ENCODE data around the gene YIPF1. TPM values are rescaled to one million over a fixed set of nuclear protein-coding genes. Genes with fewer than 3 reads are reported as not detected.
"Not testable (repeated sequence)": the region's sequence is repeated elsewhere in the genome, so short reads cannot be mapped to it uniquely, and the experiment has no call there.

The YIPF1 gene
- total RNA-seq, 6 experiments from 2014 or later, result 20.5 to 34.5 (median 25.4) TPM

- H3K27ac ChIP-seq, result no peak overlapping the region
- DNase-seq, result no peak
- intact Hi-C loops (cut with DNase I), result loop anchor here in 1 of 2 donors (5.0 kb wide), 1 partner anchor 69 kb away; the partner anchor contains the start of genes IFT25 and LRRC42
- H3K36me3 ChIP-seq, result peaks cover 0 to 47% (median 15%) of the 10 kb centered on the region in 4 donors
- TF ChIP-seq POLR2A (IDR thresholded peaks at IDR 0.05) (no peak), CTCF (IDR thresholded peaks at IDR 0.05) (peak; percentile 63 to 77 (median 68))
- peaks cover 0 to 9% (median 3%) of the 10 kb centered on the region in 4 donors for H3K4me1 ChIP-seq
- no peaks in the 10 kb centered on the region for H3K27me3 ChIP-seq
- peak; percentile 49 to 76 (median 72) for ATAC-seq
- WGBS (ENCODE audit: insufficient coverage, low coverage, low lambda C conversion rate, missing lambda C conversion rate), result 27% methylated on average over 5 of the region's 5 CpGs
- no peaks in the 10 kb centered on the region for H3K9me3 ChIP-seq
- H3K4me3 ChIP-seq, result no peak overlapping the region
Observed at GRCh38 chr1:53878492-53879105, 11.0 kb downstream of the YIPF1 start.

- not testable (repeated sequence) for H3K4me1 ChIP-seq, H3K27ac ChIP-seq, ATAC-seq, H3K9me3 ChIP-seq, DNase-seq, H3K27me3 ChIP-seq, H3K4me3 ChIP-seq
- H3K36me3 ChIP-seq, result peaks cover 0 to 61% (median 20%) of the 10 kb centered on the region in 4 donors
- intact Hi-C loops (cut with DNase I), result loop anchor here in 1 of 2 donors (5.0 kb wide), 1 partner anchor 72 kb away; the partner anchor contains the start of genes IFT25 and LRRC42
- WGBS (ENCODE audit: insufficient coverage, low coverage, low lambda C conversion rate, missing lambda C conversion rate), result 100% methylated on average over 1 of the region's 2 CpGs
Observed at GRCh38 chr1:53875150-53875549, 14.4 kb downstream of the YIPF1 start.

GRCh38 chr1:53871773-53872484, 17.7 kb downstream of the YIPF1 start:
- H3K36me3 ChIP-seq, result peaks cover 0 to 65% (median 16%) of the 10 kb centered on the region in 4 donors
- no peak overlapping the region for H3K27ac ChIP-seq
- no peaks in the 10 kb centered on the region for H3K9me3 ChIP-seq
- ATAC-seq, result no peak
- no peak overlapping the region for H3K4me3 ChIP-seq
- WGBS (ENCODE audit: insufficient coverage, low coverage, low lambda C conversion rate, missing lambda C conversion rate), result 59% methylated on average over 5 of the region's 5 CpGs
- intact Hi-C loops (cut with DNase I), result no loop called here
- peaks cover 0 to 3% (median 0%) of the 10 kb centered on the region in 4 donors for H3K4me1 ChIP-seq
- no peaks in the 10 kb centered on the region for H3K27me3 ChIP-seq
- TF ChIP-seq CTCF (IDR thresholded peaks at IDR 0.05) (no peak), POLR2A (IDR thresholded peaks at IDR 0.05) (no peak)
- DNase-seq, result no peak

- H3K36me3 ChIP-seq, result peaks cover 0 to 65% (median 19%) of the 10 kb centered on the region in 4 donors
- intact Hi-C loops (cut with DNase I), result no loop called here
- 63% methylated on average over 2 of the region's 4 CpGs for WGBS (ENCODE audit: insufficient coverage, low coverage, low lambda C conversion rate, missing lambda C conversion rate)
Observed at GRCh38 chr1:53871221-53871620, 18.4 kb downstream of the YIPF1 start.

More at GRCh38 chr1:53871221-53871620, 18.4 kb downstream of the YIPF1 start:
- H3K9me3 ChIP-seq, result no peaks in the 10 kb centered on the region
- TF ChIP-seq POLR2A (IDR thresholded peaks at IDR 0.05) (no peak), CTCF (IDR thresholded peaks at IDR 0.05) (no peak)
- no peaks in the 10 kb centered on the region for H3K27me3 ChIP-seq
- H3K27ac ChIP-seq, result no peak overlapping the region
- ATAC-seq, result no peak
- no peak for DNase-seq
- no peak overlapping the region for H3K4me3 ChIP-seq
- H3K4me1 ChIP-seq, result peaks cover 0 to 3% (median 0%) of the 10 kb centered on the region in 4 donors
